Pancreas (tissue), 10 donors: ENCODE measurements around the gene CLSTN3. TPM values are rescaled to one million over a fixed set of nuclear protein-coding genes. Genes with fewer than 3 reads are reported as not detected.

Experiments
- ATAC-seq, 4 donors: fragments of 200-7000 bp; cut with Tn5 transposase; one replicate each; pipeline versions ENCODE4 v1.8.0 to v1.9.1; 2020; ENCODE audit warnings: mild to moderate bottlenecking in 4 of 4, moderate library complexity in 4 of 4
- DNase-seq, 6 donors: peaks; one replicate each; pipeline ENCODE4 v3.0.0-alpha.2; 2020
- FAIRE-seq: peaks from 2 replicates; lab custom pipeline; 2012; peaks lifted over from hg19 to GRCh38; lab: Jason Lieb, UNC
- H3K27ac ChIP-seq, 4 donors: fragments of 200-600 bp; sonication (generic); 1 replicate in 3 of 4; 2 replicates in 1 of 4; pipeline versions ENCODE4 v1.5.0 to v1.8.0; 2020
- H3K27me3 ChIP-seq, 4 donors: fragments of 200-600 bp; one replicate each; pipeline ENCODE4 v1.8.0; 2021
- H3K36me3 ChIP-seq, 3 donors: fragments of 200-600 bp; sonication (generic) in 1 of 3; one replicate each; pipeline versions ENCODE4 v1.5.0 to v1.8.0; 2020 to 2021
- H3K4me1 ChIP-seq, 3 donors: fragments of 200-600 bp; one replicate each; pipeline ENCODE4 v1.8.0; 2021
- H3K4me3 ChIP-seq, 4 donors: fragments of 200-600 bp; sonication (generic) in 2 of 4; one replicate each; pipeline versions ENCODE4 v1.5.0 to v1.8.0; 2020 to 2021
- H3K9me3 ChIP-seq, 4 donors: fragments of 200-600 bp; one replicate each; pipeline ENCODE4 v1.8.0; 2021
- WGBS, 2 donors: extraction: QIAGEN DNeasy Blood & Tissue Kit; methylation state at CpG; one replicate each; pipeline ENCODE4 v1.1.7; 2013; 5-methylcytosine and 5-hydroxymethylcytosine counted together
- intact Hi-C, 3 donors: fragments of 100-400 bp; cut with DNase I; formaldehyde crosslinking; loops; one replicate each; pipeline versions ENCODE4 v1.11.1 to v1.14.2; 2022
- polyA plus RNA-seq, 2 donors: library from polyadenylated mRNA; stranded (reverse); fragments of 200-250 nt; gene quantifications; one replicate each; pipeline ENCODE4 v1.2.3, GENCODE V29; 2013
- total RNA-seq, 6 donors: library from RNA; stranded (reverse); fragmentation: NEBNext Ultra II Directional in 4 of 6; extraction: Animal tissue kit (Norgen Biotek cat#: 25700) in 4 of 6; gene quantifications; one replicate each; pipeline versions ENCODE4 v1.2.1 to v1.2.4, GENCODE V29; 2021 to 2023
- TF ChIP-seq, protein P1 (sequence below), 4 donors: fragments of 200-600 bp; sonication (generic) in 3 of 4; IDR thresholded peaks; one replicate each; pipeline versions ENCODE4 v1.5.0 to v1.8.0; 2021; ENCODE audit warnings: antibody characterized with exemption in 4 of 4
- donor health status: healthy with polysubstance abuse.
- donor health status: DM: no; HTN: no; CAD: no; lungs with moderate emphysema.
- donor health status: DM: no; HTN: no; CAD: no.
- donor health status: control.
- donor health status: control.
- donor health status: Bipolar disorder and iron deficiency.
- donor health status: DM: yes; HTN: yes; CAD: no.
- donor health status: DM: no; HTN: no; CAD: no.
- donor health status: DM: no; HTN: no; CAD: no.
- donor health status: DM: yes; HTN: yes; CAD: no.

CLSTN3 gene
- total and polyA plus RNA-seq, 8 donors = 7.8 to 26.2 (median 18.0) TPM

DNA sequence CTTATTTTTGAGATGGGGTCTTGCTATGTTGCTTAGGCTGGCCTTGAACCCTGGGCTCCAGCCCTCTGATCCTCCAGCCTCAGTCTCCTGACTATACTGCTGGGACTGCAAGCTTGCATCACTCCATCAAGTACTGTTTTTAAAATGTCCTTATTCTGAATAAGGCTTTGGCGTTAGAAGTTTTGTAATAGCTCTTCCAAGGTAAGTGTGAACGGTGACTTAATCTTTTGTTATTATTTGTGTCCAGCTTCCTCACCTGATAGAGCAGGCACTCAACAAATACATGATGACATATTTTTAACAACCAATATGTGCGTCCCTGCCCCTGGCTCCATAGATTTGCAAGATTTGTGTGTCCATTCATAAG, 22.6 kb upstream of the CLSTN3 start:
- Histone ChIP-seq H3K27me3 (no peaks in the 10 kb centered on the region), H3K4me3 (peak overlapping the region; percentile 39 to 71 (median 54)), H3K36me3 (peaks cover 0 to 4% (median 0%) of the 10 kb centered on the region in 3 donors), H3K27ac (peak overlapping the region; percentile 69 to 98 (median 91)), H3K4me1 (peaks cover 5 to 17% (median 10%) of the 10 kb centered on the region in 3 donors), H3K9me3 (no peaks in the 10 kb centered on the region)
- no peak for DNase-seq
- intact Hi-C loops = loop anchor here in 1 of 3 donors (10.0 kb wide), 1 partner anchor 163 kb away; the partner anchor contains the start of genes C12orf57 and RNU7-1
- 13 to 15% methylated on average over 3 of the region's 3 CpGs for WGBS, 2 donors
- ATAC-seq = peak; percentile 12 to 49 (median 36)
- no peak for FAIRE-seq
- TF ChIP-seq, protein P1, sequence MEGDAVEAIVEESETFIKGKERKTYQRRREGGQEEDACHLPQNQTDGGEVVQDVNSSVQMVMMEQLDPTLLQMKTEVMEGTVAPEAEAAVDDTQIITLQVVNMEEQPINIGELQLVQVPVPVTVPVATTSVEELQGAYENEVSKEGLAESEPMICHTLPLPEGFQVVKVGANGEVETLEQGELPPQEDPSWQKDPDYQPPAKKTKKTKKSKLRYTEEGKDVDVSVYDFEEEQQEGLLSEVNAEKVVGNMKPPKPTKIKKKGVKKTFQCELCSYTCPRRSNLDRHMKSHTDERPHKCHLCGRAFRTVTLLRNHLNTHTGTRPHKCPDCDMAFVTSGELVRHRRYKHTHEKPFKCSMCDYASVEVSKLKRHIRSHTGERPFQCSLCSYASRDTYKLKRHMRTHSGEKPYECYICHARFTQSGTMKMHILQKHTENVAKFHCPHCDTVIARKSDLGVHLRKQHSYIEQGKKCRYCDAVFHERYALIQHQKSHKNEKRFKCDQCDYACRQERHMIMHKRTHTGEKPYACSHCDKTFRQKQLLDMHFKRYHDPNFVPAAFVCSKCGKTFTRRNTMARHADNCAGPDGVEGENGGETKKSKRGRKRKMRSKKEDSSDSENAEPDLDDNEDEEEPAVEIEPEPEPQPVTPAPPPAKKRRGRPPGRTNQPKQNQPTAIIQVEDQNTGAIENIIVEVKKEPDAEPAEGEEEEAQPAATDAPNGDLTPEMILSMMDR (IDR thresholded peaks at IDR 0.05) = no peak

DNA sequence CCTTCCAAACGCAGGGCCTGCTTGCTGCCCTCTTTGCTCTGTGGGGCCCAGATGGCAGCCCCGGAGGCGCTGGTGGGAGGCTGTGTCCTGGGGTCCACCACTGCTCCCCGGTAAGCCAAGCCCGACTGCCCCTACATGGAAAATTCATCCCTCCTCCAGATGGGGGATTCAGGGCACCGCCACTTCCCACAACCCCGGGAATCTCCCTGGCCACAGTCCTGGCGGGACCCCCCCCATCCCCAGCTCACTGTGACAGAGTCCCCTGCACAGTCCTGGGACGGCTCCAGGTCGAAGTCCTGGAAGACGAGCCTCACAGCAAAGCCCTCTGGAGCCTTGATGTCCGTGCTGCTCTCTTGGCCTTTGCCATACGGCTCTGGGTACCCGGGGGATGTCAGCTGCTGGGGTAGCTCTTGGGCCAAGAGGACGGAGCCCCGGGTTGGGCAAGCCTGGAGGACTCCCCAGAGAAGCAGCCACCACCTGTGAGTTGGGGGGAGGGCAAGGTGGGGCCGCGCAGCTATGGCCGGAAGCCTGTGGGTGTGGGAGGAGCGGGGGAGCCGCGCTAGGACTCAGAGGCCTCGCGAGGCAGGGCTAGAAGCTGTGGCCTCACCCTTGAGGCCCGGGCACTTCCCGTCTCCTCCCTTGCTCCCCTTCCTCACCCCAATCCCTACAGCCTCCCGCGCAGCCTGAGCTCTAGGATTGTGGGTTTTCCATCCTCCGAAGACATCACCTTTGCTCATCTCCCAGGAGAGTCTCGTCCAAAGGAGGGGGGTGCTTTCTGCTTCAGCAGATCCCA, 22.0 kb upstream of the CLSTN3 start:
- TF ChIP-seq, protein P1 (IDR thresholded peaks at IDR 0.05) = no peak
- DNase-seq (peak; percentile 73 to 89 (median 80)), FAIRE-seq (no peak), ATAC-seq (peak; percentile 83 to 92 (median 85))
- intact Hi-C loops = loop anchor here in 1 of 3 donors (10.0 kb wide), 1 partner anchor 163 kb away; the partner anchor contains the start of genes C12orf57 and RNU7-1
- Histone ChIP-seq H3K36me3 (peaks cover 0 to 4% (median 0%) of the 10 kb centered on the region in 3 donors), H3K4me1 (peaks cover 5 to 17% (median 16%) of the 10 kb centered on the region in 3 donors), H3K27ac (peak overlapping the region; percentile 69 to 98 (median 91)), H3K4me3 (peak overlapping the region; percentile 39 to 71 (median 54)), H3K9me3 (no peaks in the 10 kb centered on the region), H3K27me3 (no peaks in the 10 kb centered on the region)
- 2% methylated on average over 24 to 30 of the region's 30 CpGs for WGBS, 2 donors

DNA sequence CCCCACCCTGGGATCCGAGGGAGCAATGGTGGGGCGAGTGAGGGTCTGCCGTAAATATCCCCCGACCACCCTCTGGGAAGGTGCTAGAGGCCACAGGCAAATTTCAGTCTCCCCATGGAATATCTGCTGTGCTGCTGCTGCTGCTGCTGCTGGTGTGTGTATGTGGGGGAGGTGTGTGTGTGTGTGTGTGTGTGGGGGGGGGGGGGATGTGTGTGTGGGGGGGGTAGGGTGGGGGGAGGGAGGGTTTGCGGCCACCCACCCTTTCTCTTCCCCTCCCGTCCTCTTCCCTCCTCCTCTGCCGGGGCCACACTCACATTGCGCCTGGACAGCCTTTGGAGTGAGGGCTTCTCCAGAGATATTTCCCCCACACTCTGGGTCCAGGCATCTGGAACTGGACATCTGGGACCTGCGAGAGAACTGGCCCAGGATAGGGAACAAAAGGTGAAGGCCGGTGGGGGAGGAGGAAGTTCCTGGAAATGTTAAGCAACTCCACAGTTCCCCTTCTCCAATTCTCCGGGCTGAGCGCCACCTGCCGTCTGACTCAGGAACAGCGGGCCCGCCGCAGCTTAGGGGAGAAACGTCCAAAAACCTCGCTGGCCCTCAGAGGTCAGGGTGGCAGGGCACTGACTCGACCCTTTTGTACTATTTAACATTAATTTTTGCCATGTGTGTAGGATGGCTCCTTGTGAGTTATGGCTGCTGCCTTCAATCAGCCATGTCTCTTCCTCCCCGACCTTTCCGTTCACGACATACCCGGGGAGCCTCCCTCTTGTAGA, 21.2 kb upstream of the CLSTN3 start, which contains the start of gene C1RL:
C1RL (minus strand) TSS at position 419 of the 776 bp plus-strand sequence; CDS start at position 385, 34 bp downstream.
- DNase-seq (peak; percentile 90 to 99 (median 93)), FAIRE-seq (no peak), ATAC-seq (peak; percentile 79 to 88 (median 86))
- Histone ChIP-seq H3K36me3 (no peaks in the 10 kb centered on the region), H3K27ac (peak within 1 kb of the TSS; percentile 69 to 98 (median 91)), H3K9me3 (no peaks in the 10 kb centered on the region), H3K4me3 (peak within 1 kb of the TSS; percentile 39 to 71 (median 54)), H3K27me3 (no peaks in the 10 kb centered on the region), H3K4me1 (peaks cover 5 to 17% (median 16%) of the 10 kb centered on the region in 3 donors)
- intact Hi-C loops = loop anchor here in 1 of 3 donors (10.0 kb wide), 1 partner anchor 164 kb away; the partner anchor contains the start of genes C12orf57 and RNU7-1
- TF ChIP-seq, protein P1 (IDR thresholded peaks at IDR 0.05) = peak; percentile 93 to 98 (median 97)
- 16% methylated on average over 22 to 23 of the region's 23 CpGs for WGBS, 2 donors

DNA sequence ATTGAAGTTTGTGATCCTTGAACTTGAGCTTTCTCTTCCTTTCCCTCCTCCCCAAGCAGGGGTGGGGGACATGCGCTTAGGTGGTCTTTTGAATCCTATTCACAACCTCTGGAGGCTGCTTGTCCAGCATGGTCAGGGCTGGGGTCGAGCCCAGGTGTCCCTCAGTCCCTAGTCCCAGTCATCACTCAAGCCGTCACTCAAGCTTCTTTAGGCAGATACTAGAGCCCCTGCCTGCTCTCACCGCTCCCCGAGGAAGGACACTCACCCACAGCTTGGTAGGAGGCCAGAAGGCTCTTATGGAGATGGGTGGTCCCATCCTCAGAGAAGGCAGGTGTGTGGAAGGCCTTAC, 20.6 kb upstream of the CLSTN3 start:
- 44% methylated on average over 5 of the region's 5 CpGs for WGBS, 2 donors
- TF ChIP-seq, protein P1 (IDR thresholded peaks at IDR 0.05) = no peak
- Histone ChIP-seq H3K27me3 (no peaks in the 10 kb centered on the region), H3K36me3 (no peaks in the 10 kb centered on the region), H3K9me3 (no peaks in the 10 kb centered on the region), H3K4me3 (peak overlapping the region in 2 of 4 donors; percentile 54 to 71), H3K27ac (peak overlapping the region in 3 of 4 donors; percentile 69 to 98 (median 95)), H3K4me1 (peaks cover 5 to 17% (median 16%) of the 10 kb centered on the region in 3 donors)
- no peak for FAIRE-seq
- ATAC-seq = no peak
- intact Hi-C loops = loop anchor here in 1 of 3 donors (10.0 kb wide), 1 partner anchor 165 kb away; the partner anchor contains the start of genes C12orf57 and RNU7-1
- DNase-seq = no peak
